Adrenal gland (tissue), 12 donors: Measurements from ENCODE around the gene CCL5. TPM values are rescaled to one million over a fixed set of nuclear protein-coding genes. Genes with fewer than 3 reads are reported as not detected.
A peak's percentile ranks its signal among the peaks of the same experiment; 100 is the strongest.

Experiments
- DNase-seq, 7 donors: peaks; one replicate each; pipeline ENCODE4 v3.0.0-alpha.2; 2019 to 2020
- H3K27ac ChIP-seq, 5 donors: fragments of 200-600 bp; sonication (generic) in 4 of 5; 1 replicate in 3 of 5; 2 replicates in 2 of 5; pipeline versions ENCODE4 v1.5.1 to v1.8.0; 2016 to 2020; ENCODE audit warnings: mild to moderate bottlenecking in 1 of 5
- H3K27me3 ChIP-seq: fragments of 200-600 bp; 2 replicates; pipeline ENCODE4 v1.8.0; 2021
- H3K36me3 ChIP-seq, 2 donors: fragments of 200-600 bp; replicated peaks in 1 of 2; 1 replicate in 1 of 2; 2 replicates in 1 of 2; pipeline versions ENCODE4 v1.5.1 to v1.8.0; 2018 to 2022
- H3K4me1 ChIP-seq, 2 donors: fragments of 200-600 bp; replicated peaks in 1 of 2; 1 replicate in 1 of 2; 2 replicates in 1 of 2; pipeline versions ENCODE4 v1.5.1 to v1.8.0; 2018 to 2021
- H3K4me3 ChIP-seq, 4 donors: fragments of 200-600 bp; sonication (generic) in 3 of 4; one replicate each; pipeline ENCODE4 v1.5.1; 2016 to 2018
- H3K9me3 ChIP-seq, 3 donors: fragments of 200-600 bp; sonication (generic) in 1 of 3; replicated peaks in 1 of 3; 1 replicate in 2 of 3; 2 replicates in 1 of 3; pipeline versions ENCODE4 v1.5.1 to v1.8.0; 2016 to 2021
- POLR2A ChIP-seq, 2 donors: fragments of 450-650 bp; IDR thresholded peaks; one replicate each; pipeline ENCODE4 v1.6.1; 2017; ENCODE audit warnings: antibody characterized with exemption in 2 of 2, mild to moderate bottlenecking in 2 of 2, moderate library complexity in 1 of 2
- WGBS, 4 donors: extraction: QIAGEN DNeasy Blood & Tissue Kit in 2 of 4; methylation state at CpG; one replicate each; pipeline versions ENCODE4 v1.1.5 to v1.1.7; 2013 to 2017; 5-methylcytosine and 5-hydroxymethylcytosine counted together
- intact Hi-C, 2 donors: fragments of 100-400 bp; cut with DNase I; formaldehyde crosslinking; loops; one replicate each; pipeline versions ENCODE4 v1.14.1 to v1.15.0; 2022 to 2023
- polyA plus RNA-seq, 3 donors: library from polyadenylated mRNA; stranded (reverse); fragments of 200-250 nt in 2 of 3; fragments of 350-450 nt in 1 of 3; fragmentation: Illumina TruSeq in 1 of 3; extraction: RNeasy Lipid Tissue Mini Kit (QIAGEN cat#74804) in 1 of 3; gene quantifications; one replicate each; pipeline ENCODE4 v1.2.3, GENCODE V29; 2013 to 2014
- small RNA-seq, 2 donors: library from RNA; depleted of rRNA; stranded (forward); fragments of <200 nt; gene quantifications; one replicate each; pipeline ENCODE3, GENCODE V24; 2016
- total RNA-seq, 9 donors: library from RNA; depleted of rRNA in 4 of 9; stranded (reverse); fragments of >200 nt in 4 of 9; fragments of 120-200 nt in 1 of 9; fragmentation: NEBNext Ultra II Directional in 1 of 9; extraction: Animal tissue kit (Norgen Biotek cat#: 25700) in 1 of 9; gene quantifications; one replicate each; pipeline versions ENCODE4 v1.1.0 to v1.2.4, GENCODE V29; 2013 to 2023
- TF ChIP-seq, protein P1 (sequence below), 6 experiments: fragments of 450-650 bp in 4 of 6; fragments of 200-600 bp in 2 of 6; sonication (generic) in 1 of 6; IDR thresholded peaks; 1 replicate in 5 of 6; 2 replicates in 1 of 6; pipeline versions ENCODE4 v1.5.1 to v1.8.0; 2016 to 2021; ENCODE audit warnings: antibody characterized with exemption in 6 of 6, mild to moderate bottlenecking in 2 of 6, moderate library complexity in 1 of 6
- donor health status: healthy with polysubstance abuse.
- donor health status: Bipolar disorder and iron deficiency.
- donor health status: DM: yes; HTN: yes; CAD: no.
- donor health status: DM: no; HTN: no; CAD: no.
- donor health status: DM: no; HTN: no; CAD: no.
- donor health status: DM: yes; HTN: yes; CAD: no.

CCL5 gene
- total and polyA plus RNA-seq, 12 donors: 0.83 to 10.7 (median 4.9) TPM

DNA sequence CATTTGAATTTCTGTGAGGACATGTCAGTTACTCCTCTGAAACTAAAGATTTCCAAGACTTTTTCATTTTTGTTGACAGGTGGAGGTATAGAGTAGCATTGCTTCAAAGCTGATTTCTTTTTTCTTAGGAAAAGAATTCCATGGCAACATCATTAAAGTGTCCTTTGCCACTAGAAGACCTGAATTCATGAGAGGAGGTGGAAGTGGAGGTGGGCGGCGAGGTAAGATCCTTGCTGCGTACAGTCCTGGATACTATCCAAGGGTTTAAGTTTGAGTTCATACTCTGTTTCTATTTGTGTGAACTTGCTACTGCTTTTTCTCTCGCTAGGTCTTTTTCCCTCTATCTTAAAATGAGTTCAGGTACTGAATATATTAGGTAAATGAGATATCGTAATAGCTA, 37.9 kb downstream of the CCL5 start:
- Histone ChIP-seq H3K9me3 (no peaks in the 10 kb centered on the region), H3K36me3 (peaks cover 0 to 93% of the 10 kb centered on the region in 2 donors), H3K4me3 (no peak overlapping the region), H3K4me1 (peaks cover 10 to 14% of the 10 kb centered on the region in 2 donors), H3K27me3 (no peaks in the 10 kb centered on the region), H3K27ac (peak overlapping the region in 1 of 5 donors; percentile 43)
- no peak for DNase-seq
- intact Hi-C loops: no loop called here
- no peak for TF ChIP-seq POLR2A (IDR thresholded peaks at IDR 0.05)
- TF ChIP-seq, protein P1, sequence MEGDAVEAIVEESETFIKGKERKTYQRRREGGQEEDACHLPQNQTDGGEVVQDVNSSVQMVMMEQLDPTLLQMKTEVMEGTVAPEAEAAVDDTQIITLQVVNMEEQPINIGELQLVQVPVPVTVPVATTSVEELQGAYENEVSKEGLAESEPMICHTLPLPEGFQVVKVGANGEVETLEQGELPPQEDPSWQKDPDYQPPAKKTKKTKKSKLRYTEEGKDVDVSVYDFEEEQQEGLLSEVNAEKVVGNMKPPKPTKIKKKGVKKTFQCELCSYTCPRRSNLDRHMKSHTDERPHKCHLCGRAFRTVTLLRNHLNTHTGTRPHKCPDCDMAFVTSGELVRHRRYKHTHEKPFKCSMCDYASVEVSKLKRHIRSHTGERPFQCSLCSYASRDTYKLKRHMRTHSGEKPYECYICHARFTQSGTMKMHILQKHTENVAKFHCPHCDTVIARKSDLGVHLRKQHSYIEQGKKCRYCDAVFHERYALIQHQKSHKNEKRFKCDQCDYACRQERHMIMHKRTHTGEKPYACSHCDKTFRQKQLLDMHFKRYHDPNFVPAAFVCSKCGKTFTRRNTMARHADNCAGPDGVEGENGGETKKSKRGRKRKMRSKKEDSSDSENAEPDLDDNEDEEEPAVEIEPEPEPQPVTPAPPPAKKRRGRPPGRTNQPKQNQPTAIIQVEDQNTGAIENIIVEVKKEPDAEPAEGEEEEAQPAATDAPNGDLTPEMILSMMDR (IDR thresholded peaks at IDR 0.05): no peak
- 95 to 99% (median 98%) methylated on average over 5 of the region's 5 CpGs for WGBS, 4 donors

DNA sequence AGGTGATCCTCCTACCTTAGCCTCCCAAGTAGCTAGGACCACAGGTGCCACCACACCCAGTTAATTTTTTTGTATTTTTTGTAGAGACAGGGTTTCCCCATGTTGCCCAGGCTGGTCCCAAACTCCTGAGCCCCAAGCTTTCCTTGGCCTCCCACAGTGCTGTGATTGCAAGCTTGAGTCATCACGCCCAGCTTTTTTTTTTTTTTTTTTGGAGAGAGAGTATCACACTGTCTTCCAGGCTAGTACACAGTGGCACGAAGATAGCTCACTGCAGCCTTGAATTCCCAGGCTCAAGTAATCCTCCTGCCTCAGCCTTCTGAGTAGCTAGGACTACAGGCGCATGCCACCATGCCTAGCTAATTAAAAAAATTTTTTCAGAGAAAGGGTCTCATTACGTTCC, 38.7 kb downstream of the CCL5 start:
- intact Hi-C loops: no loop called here
- no peaks in the 10 kb centered on the region for H3K9me3 ChIP-seq
- H3K27ac ChIP-seq: peak overlapping the region in 3 of 5 donors; percentile 35 to 43 (median 37)
- 52 to 78% (median 61%) methylated on average over 4 of the region's 4 CpGs for WGBS, 4 donors
- no peak overlapping the region for H3K4me3 ChIP-seq
- peak in 1 of 2 donors; percentile 9 for TF ChIP-seq POLR2A (IDR thresholded peaks at IDR 0.05)
- TF ChIP-seq, protein P1 (IDR thresholded peaks at IDR 0.05): no peak
- peak in 5 of 7 donors; percentile 40 to 57 (median 47) for DNase-seq
- H3K27me3 ChIP-seq: no peaks in the 10 kb centered on the region
- H3K4me1 ChIP-seq: peaks cover 3 to 7% of the 10 kb centered on the region in 2 donors
- H3K36me3 ChIP-seq: peaks cover 0 to 93% of the 10 kb centered on the region in 2 donors

DNA sequence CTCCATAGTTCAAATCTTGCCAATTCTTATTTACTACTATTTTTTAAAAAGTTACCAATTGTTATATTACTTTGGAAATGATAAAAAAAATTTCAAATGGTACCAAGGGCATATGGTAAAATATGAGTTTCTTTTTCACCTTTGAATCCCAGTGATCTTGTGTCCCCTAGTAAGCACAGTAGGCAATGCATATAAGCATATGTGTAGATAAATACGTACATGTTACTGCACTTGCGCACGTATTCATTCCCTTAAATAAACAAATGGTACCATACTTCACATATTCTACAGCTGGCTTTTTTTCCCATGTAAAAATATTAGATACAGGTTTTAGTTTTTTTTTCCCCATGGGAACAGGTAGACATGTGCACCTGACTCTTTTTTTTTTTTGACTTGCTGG, 39.1 kb downstream of the CCL5 start:
- TF ChIP-seq POLR2A (IDR thresholded peaks at IDR 0.05): no peak
- TF ChIP-seq, protein P1 (IDR thresholded peaks at IDR 0.05): no peak
- WGBS, 4 donors: 81 to 96% (median 88%) methylated on average over 3 of the region's 3 CpGs
- H3K4me1 ChIP-seq: peaks cover 3% of the 10 kb centered on the region in 2 donors
- H3K4me3 ChIP-seq: no peak overlapping the region
- no peak for DNase-seq
- no peak overlapping the region for H3K27ac ChIP-seq
- H3K36me3 ChIP-seq: peaks cover 0 to 93% of the 10 kb centered on the region in 2 donors
- intact Hi-C loops: no loop called here
- H3K9me3 ChIP-seq: no peaks in the 10 kb centered on the region
- no peaks in the 10 kb centered on the region for H3K27me3 ChIP-seq

DNA sequence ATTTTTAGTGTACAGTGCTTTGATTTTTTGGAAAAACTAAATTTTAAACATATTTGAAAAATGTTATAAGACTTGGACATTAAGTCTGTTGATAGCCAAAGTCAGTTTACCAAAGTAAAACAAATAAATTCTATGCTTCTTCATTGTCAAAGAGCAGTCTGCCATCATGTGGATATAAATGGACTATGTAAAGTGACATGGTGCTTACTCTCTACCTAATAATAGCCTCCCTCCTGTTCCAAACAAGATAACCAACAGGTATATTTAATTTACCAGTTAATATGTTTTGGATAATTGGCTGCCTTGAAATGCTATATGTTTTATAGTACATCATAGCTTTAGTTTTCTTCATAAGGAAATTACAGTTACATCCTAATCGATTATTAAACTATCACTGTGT, 55.0 kb downstream of the CCL5 start:
- peaks cover 0 to 73% of the 10 kb centered on the region in 2 donors for H3K36me3 ChIP-seq
- no peaks in the 10 kb centered on the region for H3K9me3 ChIP-seq
- H3K4me3 ChIP-seq: no peak overlapping the region
- WGBS, 4 donors: 96 to 100% (median 97%) methylated on average over 1 of the region's 1 CpG
- H3K4me1 ChIP-seq: no peaks in the 10 kb centered on the region
- no peak overlapping the region for H3K27ac ChIP-seq
- DNase-seq: no peak
- no peak for TF ChIP-seq POLR2A (IDR thresholded peaks at IDR 0.05)
- TF ChIP-seq, protein P1 (IDR thresholded peaks at IDR 0.05): no peak
- intact Hi-C loops: no loop called here
- no peaks in the 10 kb centered on the region for H3K27me3 ChIP-seq

Small RNA genes lying within 50 kb of the gene (small RNA-seq; reads per million reads assigned to genes)
- gene RF00100: 272 to 562 reads per million in 2 donors

Other genes with a start within 250 kb of the CCL5 start
- gene RASL10B, start 148.7 kb downstream of the CCL5 start, total RNA-seq: 1 to 10 TPM; 1.1 to 8.1 (median 3.8) TPM
- gene RASL10B, start 148.7 kb downstream of the CCL5 start, polyA plus RNA-seq: 1 to 10 TPM; 1.4 to 1.7 (median 1.5) TPM
- gene GAS2L2, start 127.1 kb downstream of the CCL5 start, total RNA-seq: under 1 TPM in 3 of 9 donors, not detected in 6; 0.06 to 0.22 (median 0.08) TPM
- gene GAS2L2, start 127.1 kb downstream of the CCL5 start, polyA plus RNA-seq: under 1 TPM in 2 of 3 donors, not detected in 1; 0.08 to 0.10 TPM
- under 1 TPM in 2 of 9 donors, not detected in 7; 0.11 to 0.83 TPM for gene C17orf50, start 119.5 kb downstream of the CCL5 start, total RNA-seq
- under 1 TPM in 2 of 3 donors, not detected in 1; 0.07 to 0.24 TPM for gene C17orf50, start 119.5 kb downstream of the CCL5 start, polyA plus RNA-seq
- gene MMP28, start 84.7 kb downstream of the CCL5 start, total RNA-seq: 10 to 100 TPM in 1 of 9 donors, 1 to 10 TPM in 7, under 1 TPM in 1; 0.67 to 11.1 (median 4.8) TPM
- 1 to 10 TPM in 2 of 3 donors, under 1 TPM in 1; 0.97 to 7.4 (median 4.3) TPM for gene MMP28, start 84.7 kb downstream of the CCL5 start, polyA plus RNA-seq
- 100 to 1,000 TPM in 4 of 9 donors, 10 to 100 TPM in 5; 27.8 to 153 (median 60.2) TPM for gene TAF15, start 70.9 kb downstream of the CCL5 start, total RNA-seq
- 100 to 1,000 TPM; 143 to 213 (median 199) TPM for gene TAF15, start 70.9 kb downstream of the CCL5 start, polyA plus RNA-seq
- gene HEATR9, start 11.5 kb downstream of the CCL5 start, total RNA-seq: not detected
- gene HEATR9, start 11.5 kb downstream of the CCL5 start, polyA plus RNA-seq: under 1 TPM; 0.03 to 0.32 (median 0.13) TPM
- gene RDM1, start 50.4 kb upstream of the CCL5 start, total RNA-seq: 1 to 10 TPM in 1 of 9 donors, not detected in 8; 1.1 TPM
- gene RDM1, start 50.4 kb upstream of the CCL5 start, polyA plus RNA-seq: under 1 TPM in 1 of 3 donors, not detected in 2; 0.48 TPM
- gene LYZL6, start 63.4 kb upstream of the CCL5 start, total RNA-seq: not detected
- not detected for gene LYZL6, start 63.4 kb upstream of the CCL5 start, polyA plus RNA-seq
- gene CCL16, start 101.1 kb upstream of the CCL5 start, total RNA-seq: 1 to 10 TPM in 1 of 9 donors, under 1 TPM in 5, not detected in 3; 0.22 to 1.6 (median 0.57) TPM
- 1 to 10 TPM in 1 of 3 donors, under 1 TPM in 2; 0.16 to 3.2 (median 0.24) TPM for gene CCL16, start 101.1 kb upstream of the CCL5 start, polyA plus RNA-seq
- gene CCL14, start 106.4 kb upstream of the CCL5 start, total RNA-seq: 100 to 1,000 TPM in 3 of 9 donors, 10 to 100 TPM in 6; 15.3 to 129 (median 53.2) TPM
- 100 to 1,000 TPM in 2 of 3 donors, 10 to 100 TPM in 1; 75.8 to 268 (median 250) TPM for gene CCL14, start 106.4 kb upstream of the CCL5 start, polyA plus RNA-seq
- 1 to 10 TPM in 3 of 9 donors, under 1 TPM in 2, not detected in 4; 0.28 to 1.7 (median 1.1) TPM for gene CCL15, start 121.2 kb upstream of the CCL5 start, total RNA-seq
- under 1 TPM in 2 of 3 donors, not detected in 1; 0.17 to 0.38 TPM for gene CCL15, start 121.2 kb upstream of the CCL5 start, polyA plus RNA-seq
- gene CCL23, start 137.6 kb upstream of the CCL5 start, total RNA-seq: 10 to 100 TPM in 5 of 9 donors, 1 to 10 TPM in 4; 1.9 to 25.7 (median 10.0) TPM
- gene CCL23, start 137.6 kb upstream of the CCL5 start, polyA plus RNA-seq: 1 to 10 TPM; 1.9 to 9.8 (median 3.3) TPM
- gene CCL18, start 183.9 kb upstream of the CCL5 start, total RNA-seq: 1 to 10 TPM in 4 of 9 donors, under 1 TPM in 1, not detected in 4; 0.32 to 2.2 (median 1.6) TPM
- gene CCL18, start 183.9 kb upstream of the CCL5 start, polyA plus RNA-seq: 1 to 10 TPM in 2 of 3 donors, not detected in 1; 1.2 to 5.2 TPM
- gene CCL3, start 209.8 kb upstream of the CCL5 start, total RNA-seq: 10 to 100 TPM in 2 of 9 donors, 1 to 10 TPM in 6, under 1 TPM in 1; 0.54 to 15.3 (median 4.8) TPM
- 1 to 10 TPM; 3.8 to 9.9 (median 5.2) TPM for gene CCL3, start 209.8 kb upstream of the CCL5 start, polyA plus RNA-seq
- 10 to 100 TPM in 2 of 9 donors, 1 to 10 TPM in 6, under 1 TPM in 1; 0.72 to 17.5 (median 5.5) TPM for gene CCL4, start 223.5 kb upstream of the CCL5 start, total RNA-seq
- 10 to 100 TPM in 1 of 3 donors, 1 to 10 TPM in 2; 3.8 to 10.0 (median 5.2) TPM for gene CCL4, start 223.5 kb upstream of the CCL5 start, polyA plus RNA-seq